ENCODE measurements around the gene PTX4. TPM values are rescaled to one million over a fixed set of nuclear protein-coding genes. Genes with fewer than 3 reads are reported as not detected.

Gene PTX4
- total and polyA plus RNA-seq, 9 of the 15 experiments (the other 6 are each of a cell fraction or from before 2014, with no cell fraction given) = 0.11 TPM; not detected in 8

DNA sequence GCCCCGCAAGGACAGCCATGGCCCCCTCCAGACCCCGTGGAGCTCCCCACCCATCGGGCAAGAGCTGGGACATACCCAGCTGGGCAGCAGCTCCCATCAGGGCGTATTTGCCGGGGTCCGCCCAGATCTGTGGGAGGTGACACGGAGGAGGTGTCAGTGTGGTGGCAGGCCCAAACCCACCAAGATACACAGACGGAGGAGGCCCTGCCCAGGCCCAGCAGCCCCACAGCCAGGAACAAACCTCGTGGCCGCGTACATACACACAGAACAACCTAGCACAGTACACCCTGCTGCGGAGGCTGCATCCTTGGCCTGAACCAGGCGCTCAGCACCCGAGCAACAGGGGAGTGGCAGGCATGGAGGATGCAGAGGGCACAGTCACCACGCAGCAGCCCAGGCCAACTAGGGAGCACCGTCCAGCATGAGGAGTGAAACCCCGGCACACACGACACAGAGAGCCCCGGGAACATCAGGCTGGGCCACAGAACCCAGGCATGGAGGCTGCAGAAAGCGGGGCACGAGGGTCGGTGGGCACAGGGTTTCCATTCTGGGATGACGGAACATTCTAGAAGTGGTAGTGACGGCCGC is 39.4 kb downstream of the PTX4 start:
- DNase-seq (ENCODE audit: extremely low read depth in 1 of 4, low spot score in 3 of 4) (no peak), FAIRE-seq (no peak), ATAC-seq (no peak)
- Histone ChIP-seq H3K9me1 (ENCODE audit: control insufficient read depth, insufficient read depth, low read length) (peaks cover 2% of the 10 kb centered on the region), H3K4me2 (ENCODE audit: insufficient read depth, low read length) (no peak overlapping the region), H3K36me3 (ENCODE audit: control insufficient read depth, insufficient read depth, low read length) (peaks cover 76% of the 10 kb centered on the region; the same call in 2 of the 3 replicates), H2AFZ (ENCODE audit: low read depth, low read length) (no peak overlapping the region), H3K27me3 (ENCODE audit: control insufficient read depth in 2 of 2, insufficient read depth in 2 of 2, low read length in 2 of 2) (no peaks in the 10 kb centered on the region), H3K79me2 (ENCODE audit: control insufficient read depth, insufficient read depth, low read length) (no peaks in the 10 kb centered on the region), H4K20me1 (replicated peaks; ENCODE audit: control insufficient read depth, insufficient read depth, low read length) (no peaks in the 10 kb centered on the region), H3K9me3 (replicated peaks; ENCODE audit: control insufficient read depth, insufficient read depth, low read depth, low read length) (no peaks in the 10 kb centered on the region), H3K27ac (ENCODE audit: extremely low read depth, low read depth, low read length) (no peak overlapping the region), H3K9ac (ENCODE audit: insufficient read depth in 1 of 2, low read depth in 2 of 2, low read length in 2 of 2) (peak overlapping the region in 1 of 2 experiments; percentile 45; a peak in 1 of 4 replicates), H3K4me3 (no peak overlapping the region), H3K4me1 (replicated peaks in 1 of 2; ENCODE audit: control insufficient read depth in 2 of 2, insufficient read depth in 2 of 2, low read length in 2 of 2) (peaks cover 0 to 40% of the 10 kb centered on the region in 2 experiments; a peak in 2 of 5 replicates)
- TF ChIP-seq, protein P1, sequence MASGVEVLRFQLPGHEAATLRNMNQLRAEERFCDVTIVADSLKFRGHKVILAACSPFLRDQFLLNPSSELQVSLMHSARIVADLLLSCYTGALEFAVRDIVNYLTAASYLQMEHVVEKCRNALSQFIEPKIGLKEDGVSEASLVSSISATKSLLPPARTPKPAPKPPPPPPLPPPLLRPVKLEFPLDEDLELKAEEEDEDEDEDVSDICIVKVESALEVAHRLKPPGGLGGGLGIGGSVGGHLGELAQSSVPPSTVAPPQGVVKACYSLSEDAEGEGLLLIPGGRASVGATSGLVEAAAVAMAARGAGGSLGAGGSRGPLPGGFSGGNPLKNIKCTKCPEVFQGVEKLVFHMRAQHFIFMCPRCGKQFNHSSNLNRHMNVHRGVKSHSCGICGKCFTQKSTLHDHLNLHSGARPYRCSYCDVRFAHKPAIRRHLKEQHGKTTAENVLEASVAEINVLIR (CRISPR knock-in tag; IDR thresholded peaks at IDR 0.05) = no peak
- no peak for TF ChIP-seq RUNX1 (IDR thresholded peaks at IDR 0.05; ENCODE audit: low read depth)
- peak; percentile 52; the same call in 1 of the 2 replicates for TF ChIP-seq ZNF263 (CRISPR knock-in tag; IDR thresholded peaks at IDR 0.05; ENCODE audit: borderline replicate concordance)
- peak; percentile 27; the same call in 1 of the 2 replicates for TF ChIP-seq POLR2G (IDR thresholded peaks at IDR 0.05; ENCODE audit: low read depth, low read length)
- no peak for TF ChIP-seq MYBL2 (IDR thresholded peaks at IDR 0.05; ENCODE audit: low read depth)
- TF ChIP-seq MYBL2 (CRISPR knock-in tag; IDR thresholded peaks at IDR 0.05; ENCODE audit: borderline replicate concordance) = no peak
- TF ChIP-seq HMG20A (CRISPR knock-in tag; conservative IDR thresholded peaks at IDR 0.05) = no peak
- TF ChIP-seq C11orf30 (IDR thresholded peaks at IDR 0.05; ENCODE audit: low read depth) = no peak
- TF ChIP-seq CAMTA2 (CRISPR knock-in tag; conservative IDR thresholded peaks at IDR 0.05) = no peak
- TF ChIP-seq, protein P2, sequence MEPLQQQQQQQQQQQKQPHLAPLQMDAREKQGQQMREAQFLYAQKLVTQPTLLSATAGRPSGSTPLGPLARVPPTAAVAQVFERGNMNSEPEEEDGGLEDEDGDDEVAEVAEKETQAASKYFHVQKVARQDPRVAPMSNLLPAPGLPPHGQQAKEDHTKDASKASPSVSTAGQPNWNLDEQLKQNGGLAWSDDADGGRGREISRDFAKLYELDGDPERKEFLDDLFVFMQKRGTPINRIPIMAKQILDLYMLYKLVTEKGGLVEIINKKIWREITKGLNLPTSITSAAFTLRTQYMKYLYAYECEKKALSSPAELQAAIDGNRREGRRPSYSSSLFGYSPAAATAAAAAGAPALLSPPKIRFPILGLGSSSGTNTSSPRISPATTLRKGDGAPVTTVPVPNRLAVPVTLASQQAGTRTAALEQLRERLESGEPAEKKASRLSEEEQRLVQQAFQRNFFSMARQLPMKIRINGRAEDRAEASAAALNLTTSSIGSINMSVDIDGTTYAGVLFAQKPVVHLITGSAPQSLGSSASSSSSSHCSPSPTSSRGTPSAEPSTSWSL (CRISPR knock-in tag; IDR thresholded peaks at IDR 0.05; ENCODE audit: borderline replicate concordance) = no peak
- TF ChIP-seq, protein P3, sequence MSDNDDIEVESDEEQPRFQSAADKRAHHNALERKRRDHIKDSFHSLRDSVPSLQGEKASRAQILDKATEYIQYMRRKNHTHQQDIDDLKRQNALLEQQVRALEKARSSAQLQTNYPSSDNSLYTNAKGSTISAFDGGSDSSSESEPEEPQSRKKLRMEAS (CRISPR knock-in tag; IDR thresholded peaks at IDR 0.05) = no peak
- TF ChIP-seq ZC3H8 (IDR thresholded peaks at IDR 0.05) = no peak
- no peak for TF ChIP-seq PHB (CRISPR knock-in tag; IDR thresholded peaks at IDR 0.05)
- no peak for TF ChIP-seq BCL6 (CRISPR knock-in tag; IDR thresholded peaks at IDR 0.05)
- TF ChIP-seq, protein P4, sequence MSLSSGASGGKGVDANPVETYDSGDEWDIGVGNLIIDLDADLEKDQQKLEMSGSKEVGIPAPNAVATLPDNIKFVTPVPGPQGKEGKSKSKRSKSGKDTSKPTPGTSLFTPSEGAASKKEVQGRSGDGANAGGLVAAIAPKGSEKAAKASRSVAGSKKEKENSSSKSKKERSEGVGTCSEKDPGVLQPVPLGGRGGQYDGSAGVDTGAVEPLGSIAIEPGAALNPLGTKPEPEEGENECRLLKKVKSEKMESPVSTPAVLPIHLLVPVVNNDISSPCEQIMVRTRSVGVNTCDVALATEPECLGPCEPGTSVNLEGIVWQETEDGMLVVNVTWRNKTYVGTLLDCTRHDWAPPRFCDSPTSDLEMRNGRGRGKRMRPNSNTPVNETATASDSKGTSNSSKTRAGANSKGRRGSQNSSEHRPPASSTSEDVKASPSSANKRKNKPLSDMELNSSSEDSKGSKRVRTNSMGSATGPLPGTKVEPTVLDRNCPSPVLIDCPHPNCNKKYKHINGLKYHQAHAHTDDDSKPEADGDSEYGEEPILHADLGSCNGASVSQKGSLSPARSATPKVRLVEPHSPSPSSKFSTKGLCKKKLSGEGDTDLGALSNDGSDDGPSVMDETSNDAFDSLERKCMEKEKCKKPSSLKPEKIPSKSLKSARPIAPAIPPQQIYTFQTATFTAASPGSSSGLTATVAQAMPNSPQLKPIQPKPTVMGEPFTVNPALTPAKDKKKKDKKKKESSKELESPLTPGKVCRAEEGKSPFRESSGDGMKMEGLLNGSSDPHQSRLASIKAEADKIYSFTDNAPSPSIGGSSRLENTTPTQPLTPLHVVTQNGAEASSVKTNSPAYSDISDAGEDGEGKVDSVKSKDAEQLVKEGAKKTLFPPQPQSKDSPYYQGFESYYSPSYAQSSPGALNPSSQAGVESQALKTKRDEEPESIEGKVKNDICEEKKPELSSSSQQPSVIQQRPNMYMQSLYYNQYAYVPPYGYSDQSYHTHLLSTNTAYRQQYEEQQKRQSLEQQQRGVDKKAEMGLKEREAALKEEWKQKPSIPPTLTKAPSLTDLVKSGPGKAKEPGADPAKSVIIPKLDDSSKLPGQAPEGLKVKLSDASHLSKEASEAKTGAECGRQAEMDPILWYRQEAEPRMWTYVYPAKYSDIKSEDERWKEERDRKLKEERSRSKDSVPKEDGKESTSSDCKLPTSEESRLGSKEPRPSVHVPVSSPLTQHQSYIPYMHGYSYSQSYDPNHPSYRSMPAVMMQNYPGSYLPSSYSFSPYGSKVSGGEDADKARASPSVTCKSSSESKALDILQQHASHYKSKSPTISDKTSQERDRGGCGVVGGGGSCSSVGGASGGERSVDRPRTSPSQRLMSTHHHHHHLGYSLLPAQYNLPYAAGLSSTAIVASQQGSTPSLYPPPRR (CRISPR knock-in tag; IDR thresholded peaks at IDR 0.05; ENCODE audit: borderline replicate concordance) = no peak
- in situ Hi-C loops (cut with MboI) (no loop called here), intact Hi-C loops (cut with micrococcal nuclease) (no loop called here)
- ChIA-PET CTCF (ENCODE audit: low intra/inter-chr PET ratio) (no interaction called here), POLR2A (no interaction called here)
- WGBS (ENCODE audit: insufficient coverage, low coverage, missing lambda C conversion rate) = 95% methylated on average over 21 of the region's 25 CpGs
- BruUV-seq (replicated peaks) = no TSS peak
